CD4-positive, CD25-positive, alpha-beta regulatory T cell (primary cell): ENCODE results near the gene PCCA. TPM values are rescaled to one million over a fixed set of nuclear protein-coding genes. Genes with fewer than 3 reads are reported as not detected.

ENCODE experiments used
- ATAC-seq, 2 donors: fragments of 150-1000 bp; cut with Tn5 transposase; one replicate each; pipeline ENCODE4 v1.10.0; 2021; ENCODE audit warnings: low read depth in 2 of 2, moderate number of reproducible peaks in 2 of 2, moderate library complexity in 1 of 2
- DNase-seq, 3 donors: peaks; one replicate each; pipeline versions ENCODE4 v3.0.0 to v3.0.0-alpha.2; 2012 to 2022; ENCODE audit warnings: mixed read lengths in 1 of 3
- H3K27ac ChIP-seq: one replicate; pipeline ENCODE4 v1.7.0; 2013; ENCODE audit warnings: mild to moderate bottlenecking, low read length; ENCODE audit not compliant: insufficient read depth, poor library complexity, severe bottlenecking
- H3K27me3 ChIP-seq: one replicate; pipeline ENCODE4 v1.7.0; 2013; ENCODE audit warnings: low read length; ENCODE audit not compliant: control insufficient read depth, insufficient read depth
- H3K36me3 ChIP-seq: one replicate; pipeline ENCODE4 v1.7.0; 2013; ENCODE audit warnings: mild to moderate bottlenecking, low read length, moderate library complexity; ENCODE audit not compliant: control insufficient read depth, insufficient read depth
- H3K4me1 ChIP-seq: 2 replicates; pipeline ENCODE4 v1.7.0; 2013; ENCODE audit warnings: mild to moderate bottlenecking, low read length; ENCODE audit not compliant: insufficient read depth, control insufficient read depth, poor library complexity, severe bottlenecking
- H3K4me3 ChIP-seq: one replicate; pipeline ENCODE4 v1.7.0; 2013; ENCODE audit warnings: low read depth, mild to moderate bottlenecking, low read length, moderate library complexity
- H3K9me3 ChIP-seq, 2 experiments: 1 replicate in 1 of 2; 2 replicates in 1 of 2; pipeline ENCODE4 v1.7.0; 2013; ENCODE audit warnings: low read length in 2 of 2, mild to moderate bottlenecking in 1 of 2, moderate library complexity in 1 of 2; ENCODE audit not compliant: control insufficient read depth in 2 of 2
- H3K27ac Mint-ChIP-seq, 3 donors: one replicate each; pipeline ENCODE4 v1.8.0; 2020 to 2022; ENCODE audit warnings: mild to moderate bottlenecking in 3 of 3, mixed read lengths in 3 of 3, moderate library complexity in 2 of 3
- H3K27me3 Mint-ChIP-seq: one replicate; pipeline ENCODE4 v1.8.0; 2022; ENCODE audit warnings: mild to moderate bottlenecking, mixed read lengths
- H3K36me3 Mint-ChIP-seq: one replicate; pipeline ENCODE4 v1.8.0; 2020; ENCODE audit warnings: mixed read lengths
- H3K4me1 Mint-ChIP-seq, 4 donors: one replicate each; pipeline ENCODE4 v1.8.0; 2020 to 2022; ENCODE audit warnings: mixed read lengths in 4 of 4, mild to moderate bottlenecking in 1 of 4
- H3K4me3 Mint-ChIP-seq, 4 donors: one replicate each; pipeline ENCODE4 v1.8.0; 2020 to 2022; ENCODE audit warnings: mild to moderate bottlenecking in 4 of 4, mixed read lengths in 4 of 4, moderate library complexity in 3 of 4
- H3K9me3 Mint-ChIP-seq, 7 donors: one replicate each; pipeline ENCODE4 v1.8.0; 2020 to 2022; ENCODE audit warnings: mixed read lengths in 7 of 7, mild to moderate bottlenecking in 3 of 7, moderate library complexity in 2 of 7
- polyA plus RNA-seq, 4 donors: library from polyadenylated mRNA; unstranded; fragments of 300-500 nt; fragmentation: Illumina TruSeq; gene quantifications; one replicate each; pipeline ENCODE4 v1.2.3, GENCODE V29; 2021
- total RNA-seq: library from RNA; stranded (reverse); gene quantifications from one replicate; pipeline ENCODE4 v1.2.3, GENCODE V29; 2022

PCCA gene
- total and polyA plus RNA-seq, 5 donors from 2014 or later: 8.0 to 14.8 (median 10.4) TPM

DNA sequence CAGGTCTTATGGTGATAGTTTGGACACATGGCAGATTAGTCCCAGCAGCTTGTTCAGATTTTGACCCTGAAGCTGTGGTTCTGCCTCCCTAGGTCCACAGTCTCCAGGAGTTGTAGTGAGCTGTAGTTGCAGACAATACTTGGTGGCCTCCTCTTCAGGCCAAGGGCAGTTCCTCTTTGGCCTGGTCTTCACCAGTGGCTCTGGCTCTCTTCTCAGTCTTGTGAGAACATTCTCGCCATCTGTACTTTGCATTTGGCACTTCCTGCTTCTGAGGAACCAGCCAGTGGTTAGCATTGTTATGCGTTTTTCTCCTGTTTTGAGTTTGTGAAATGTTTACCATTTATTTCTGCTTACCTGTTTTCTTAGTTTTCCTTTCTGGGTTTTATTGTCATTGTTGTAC, 40.7 kb downstream of the PCCA start:
- Histone ChIP-seq H3K27me3 (no peaks in the 10 kb centered on the region), H3K36me3 (no peaks in the 10 kb centered on the region), H3K9me3 (no peaks in the 10 kb centered on the region), H3K27ac (no peak overlapping the region), H3K4me3 (no peak overlapping the region), H3K4me1 (peaks cover 12% of the 10 kb centered on the region)
- Mint-ChIP-seq H3K4me3 (peak overlapping the region in 2 of 4 donors; percentile 22 to 74), H3K9me3 (no peaks in the 10 kb centered on the region), H3K27ac (peak overlapping the region in 2 of 3 donors; percentile 35 to 68), H3K4me1 (peaks cover 15 to 21% (median 16%) of the 10 kb centered on the region in 4 donors), H3K36me3 (peaks cover 21% of the 10 kb centered on the region), H3K27me3 (no peaks in the 10 kb centered on the region)
- DNase-seq (peak in 1 of 3 donors; percentile 48), ATAC-seq (peak; percentile 22 to 26)

DNA sequence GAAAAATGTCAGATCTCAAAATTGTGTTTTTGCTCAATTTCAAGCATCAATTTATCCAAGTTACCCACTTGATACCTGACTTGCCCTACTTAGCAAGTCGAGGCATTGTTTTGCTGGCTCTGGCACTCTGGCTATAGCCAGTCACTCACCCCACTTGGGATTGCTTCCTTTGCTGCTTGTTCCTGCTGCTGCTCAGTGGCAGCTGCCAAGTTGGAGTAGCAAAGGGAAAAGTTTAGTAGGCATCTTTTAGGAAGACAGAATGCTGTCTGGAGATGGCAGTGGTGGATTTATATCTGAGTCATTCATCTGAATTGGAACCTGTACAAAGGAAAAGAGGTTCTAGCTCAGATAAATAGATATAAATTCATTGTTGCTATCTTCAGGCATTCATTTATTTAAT, 41.2 kb downstream of the PCCA start:
- H3K4me3 ChIP-seq: no peak overlapping the region
- peaks cover 15 to 21% (median 16%) of the 10 kb centered on the region in 4 donors for H3K4me1 Mint-ChIP-seq
- H3K27me3 ChIP-seq: no peaks in the 10 kb centered on the region
- peak overlapping the region in 2 of 3 donors; percentile 35 to 68 for H3K27ac Mint-ChIP-seq
- H3K4me3 Mint-ChIP-seq: no peak overlapping the region
- H3K27ac ChIP-seq: no peak overlapping the region
- peaks cover 21% of the 10 kb centered on the region for H3K36me3 Mint-ChIP-seq
- H3K9me3 Mint-ChIP-seq: no peaks in the 10 kb centered on the region
- H3K27me3 Mint-ChIP-seq: no peaks in the 10 kb centered on the region
- H3K4me1 ChIP-seq: peaks cover 12% of the 10 kb centered on the region
- no peaks in the 10 kb centered on the region for H3K36me3 ChIP-seq
- no peaks in the 10 kb centered on the region for H3K9me3 ChIP-seq
- no peak for DNase-seq
- ATAC-seq: no peak

DNA sequence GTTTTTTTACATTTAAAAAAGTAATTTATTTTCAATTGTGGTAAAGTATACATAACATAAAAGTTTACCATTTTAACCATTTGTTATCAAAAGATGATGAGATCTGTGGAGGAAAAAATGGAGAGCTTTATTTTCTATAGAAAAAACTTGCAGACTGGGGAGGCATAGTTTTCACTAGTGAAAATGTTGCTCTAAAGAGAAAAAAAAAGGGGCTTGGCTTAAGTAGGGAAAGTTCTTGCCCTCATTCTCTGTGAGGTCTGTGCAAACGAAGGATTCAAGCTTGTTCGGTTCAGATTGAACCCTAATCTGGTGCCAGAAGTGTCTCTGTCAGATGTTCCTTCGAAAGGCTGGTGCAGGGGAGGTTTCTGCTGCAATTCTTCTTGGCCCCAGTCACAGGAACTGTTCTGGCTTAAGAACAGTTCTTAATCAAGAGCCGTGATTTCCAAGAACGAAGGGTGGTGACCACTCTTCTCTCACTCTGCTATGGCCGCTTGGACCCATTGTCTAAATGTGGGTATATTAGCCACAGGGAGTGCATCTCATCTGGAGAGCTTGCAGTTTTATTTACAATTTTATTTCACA, 42.1 kb downstream of the PCCA start:
- ATAC-seq (no peak), DNase-seq (no peak)
- Mint-ChIP-seq H3K36me3 (peaks cover 17% of the 10 kb centered on the region), H3K4me3 (no peak overlapping the region), H3K27ac (no peak overlapping the region), H3K4me1 (peaks cover 15 to 21% (median 18%) of the 10 kb centered on the region in 4 donors), H3K27me3 (no peaks in the 10 kb centered on the region), H3K9me3 (no peaks in the 10 kb centered on the region)
- Histone ChIP-seq H3K9me3 (no peaks in the 10 kb centered on the region), H3K36me3 (no peaks in the 10 kb centered on the region), H3K4me3 (no peak overlapping the region), H3K27me3 (no peaks in the 10 kb centered on the region), H3K4me1 (peaks cover 12% of the 10 kb centered on the region), H3K27ac (no peak overlapping the region)

DNA sequence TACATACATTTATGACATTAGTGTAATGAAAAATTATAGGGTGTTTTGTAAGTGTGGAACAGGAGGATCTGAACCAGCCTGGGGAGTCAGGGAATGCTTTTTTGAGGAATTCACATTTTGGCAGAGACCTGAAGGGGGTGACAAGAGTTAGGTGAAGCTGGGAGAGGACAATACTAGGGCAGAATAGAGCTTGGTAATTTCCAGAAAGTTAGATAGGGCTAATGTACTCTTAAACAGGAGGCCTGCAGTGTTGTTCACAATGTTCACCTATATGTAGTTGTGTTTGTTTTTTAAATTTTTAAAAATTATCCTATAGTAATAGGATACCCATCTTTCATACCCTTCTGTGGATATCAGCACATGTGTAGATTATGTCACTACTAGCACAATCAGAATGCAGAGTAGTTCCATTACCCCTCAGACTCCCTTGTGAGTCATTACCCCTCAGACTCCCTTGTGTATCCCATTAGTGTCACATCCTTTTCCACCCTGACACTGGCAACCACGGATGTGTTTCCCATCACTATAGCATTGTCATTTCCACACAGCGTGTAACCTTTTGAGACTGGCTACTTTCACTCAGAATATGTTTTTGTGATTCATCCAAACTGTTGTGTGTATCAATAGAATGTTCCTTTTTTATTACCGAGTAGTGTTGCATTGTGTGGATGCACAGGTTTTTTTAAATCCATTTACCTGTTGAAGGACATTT, 43.1 kb downstream of the PCCA start:
- Histone ChIP-seq H3K27me3 (no peaks in the 10 kb centered on the region), H3K27ac (no peak overlapping the region), H3K36me3 (no peaks in the 10 kb centered on the region), H3K9me3 (no peaks in the 10 kb centered on the region), H3K4me3 (no peak overlapping the region), H3K4me1 (peaks cover 12% of the 10 kb centered on the region)
- H3K4me3 Mint-ChIP-seq: no peak overlapping the region
- H3K4me1 Mint-ChIP-seq: peaks cover 15 to 21% (median 18%) of the 10 kb centered on the region in 4 donors
- peak; percentile 18 to 83 for ATAC-seq
- peaks cover 17% of the 10 kb centered on the region for H3K36me3 Mint-ChIP-seq
- H3K27me3 Mint-ChIP-seq: no peaks in the 10 kb centered on the region
- no peak overlapping the region for H3K27ac Mint-ChIP-seq
- peak in 1 of 3 donors; percentile 51 for DNase-seq
- no peaks in the 10 kb centered on the region for H3K9me3 Mint-ChIP-seq

DNA sequence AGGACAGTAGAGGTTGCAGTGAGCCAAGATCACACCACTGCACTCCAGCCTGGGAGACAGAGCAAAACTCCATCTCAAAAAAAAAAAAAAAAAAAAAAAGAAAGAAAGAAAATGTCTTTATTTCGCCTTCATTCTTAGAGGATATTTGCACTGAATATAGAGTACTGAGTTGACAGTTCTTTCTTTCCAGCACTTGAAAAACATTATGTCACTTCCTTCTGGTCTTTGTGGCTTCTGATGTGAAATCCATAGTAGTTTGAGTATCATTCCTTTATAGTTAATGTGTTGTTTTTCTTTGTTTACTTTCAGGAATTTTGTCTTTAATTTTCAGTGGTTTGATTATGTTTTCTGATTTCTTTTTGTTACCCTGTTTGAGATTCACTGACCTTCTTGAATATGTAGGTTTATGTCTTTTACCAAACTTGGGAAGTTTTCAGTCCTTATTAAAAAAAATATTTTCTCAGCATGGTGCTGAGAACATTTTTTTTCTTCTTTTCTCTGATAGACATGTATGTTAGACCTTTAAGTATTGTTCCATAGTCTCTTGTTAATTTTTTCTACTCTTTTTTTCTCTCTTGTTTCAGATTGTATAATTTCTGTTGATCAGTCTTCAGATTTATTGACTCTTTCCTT, 50.1 kb downstream of the PCCA start:
- Histone ChIP-seq H3K4me1 (no peaks in the 10 kb centered on the region), H3K27me3 (no peaks in the 10 kb centered on the region), H3K36me3 (no peaks in the 10 kb centered on the region), H3K27ac (no peak overlapping the region), H3K4me3 (no peak overlapping the region), H3K9me3 (no peaks in the 10 kb centered on the region)
- ATAC-seq (no peak), DNase-seq (no peak)
- H3K9me3 Mint-ChIP-seq: peaks cover 0 to 6% (median 0%) of the 10 kb centered on the region in 7 donors
- peaks cover 27% of the 10 kb centered on the region for H3K36me3 Mint-ChIP-seq
- H3K27me3 Mint-ChIP-seq: no peaks in the 10 kb centered on the region
- H3K27ac Mint-ChIP-seq: no peak overlapping the region
- peaks cover 0 to 16% (median 7%) of the 10 kb centered on the region in 4 donors for H3K4me1 Mint-ChIP-seq
- no peak overlapping the region for H3K4me3 Mint-ChIP-seq

DNA sequence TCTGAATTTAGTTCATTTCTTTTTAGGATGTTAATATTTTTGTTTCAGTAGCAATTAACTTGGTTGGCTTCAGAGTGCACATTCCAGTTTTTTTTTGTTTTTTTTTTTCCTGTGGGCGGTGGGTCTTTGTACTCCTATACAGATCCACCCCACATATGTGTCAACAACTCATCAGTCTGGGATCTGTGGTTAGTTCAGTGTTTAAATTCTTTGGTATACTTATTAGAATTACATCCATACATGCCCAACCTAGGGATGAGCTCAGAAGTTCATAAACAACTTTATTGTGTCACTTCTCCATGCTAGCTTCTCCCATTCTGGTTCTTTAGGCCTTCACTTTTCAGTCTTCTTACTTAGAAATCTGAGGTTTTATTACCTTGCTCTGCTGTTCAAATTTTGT, 50.9 kb downstream of the PCCA start:
- DNase-seq (no peak), ATAC-seq (no peak)
- Mint-ChIP-seq H3K4me1 (peaks cover 0 to 16% (median 7%) of the 10 kb centered on the region in 4 donors), H3K36me3 (peaks cover 27% of the 10 kb centered on the region), H3K27ac (no peak overlapping the region), H3K27me3 (no peaks in the 10 kb centered on the region), H3K9me3 (peaks cover 0 to 6% (median 0%) of the 10 kb centered on the region in 7 donors), H3K4me3 (no peak overlapping the region)
- no peaks in the 10 kb centered on the region for H3K27me3 ChIP-seq
- H3K9me3 ChIP-seq: no peaks in the 10 kb centered on the region
- H3K4me1 ChIP-seq: no peaks in the 10 kb centered on the region
- no peak overlapping the region for H3K27ac ChIP-seq
- no peak overlapping the region for H3K4me3 ChIP-seq
- H3K36me3 ChIP-seq: peaks cover 3% of the 10 kb centered on the region

DNA sequence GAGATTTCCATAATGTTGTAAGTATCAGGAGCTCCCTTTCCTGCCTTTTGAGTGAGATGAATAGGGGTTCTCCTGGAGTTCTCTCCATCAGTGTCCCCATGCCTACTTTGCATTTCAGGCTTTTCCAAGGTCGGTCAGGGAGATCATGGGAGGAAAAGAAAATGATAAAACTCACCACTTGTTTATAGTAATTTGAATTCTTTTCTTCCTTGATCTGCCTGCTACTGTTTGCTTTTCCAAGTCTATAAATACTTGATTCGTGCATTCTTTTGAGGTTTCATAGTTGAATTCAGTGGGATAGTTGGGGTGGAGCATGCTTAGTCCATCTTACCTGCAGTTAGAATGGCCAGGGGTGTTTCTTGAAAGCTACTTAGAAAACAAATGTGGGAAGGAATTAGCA, 51.5 kb downstream of the PCCA start:
- no peak for DNase-seq
- H3K36me3 ChIP-seq: peaks cover 6% of the 10 kb centered on the region
- H3K4me3 ChIP-seq: no peak overlapping the region
- H3K9me3 ChIP-seq: no peaks in the 10 kb centered on the region
- no peak overlapping the region for H3K27ac ChIP-seq
- no peak for ATAC-seq
- Mint-ChIP-seq H3K27ac (no peak overlapping the region), H3K4me3 (no peak overlapping the region), H3K9me3 (peaks cover 0 to 6% (median 0%) of the 10 kb centered on the region in 7 donors), H3K4me1 (peaks cover 0 to 16% (median 6%) of the 10 kb centered on the region in 4 donors), H3K27me3 (no peaks in the 10 kb centered on the region), H3K36me3 (peaks cover 32% of the 10 kb centered on the region)
- no peaks in the 10 kb centered on the region for H3K4me1 ChIP-seq
- H3K27me3 ChIP-seq: no peaks in the 10 kb centered on the region
